ENCODE data around the gene GNG11. TPM values are rescaled to one million over a fixed set of nuclear protein-coding genes. Genes with fewer than 3 reads are reported as not detected.

Gene GNG11
- total RNA-seq, 1 experiment from 2014 or later = not detected

DNA sequence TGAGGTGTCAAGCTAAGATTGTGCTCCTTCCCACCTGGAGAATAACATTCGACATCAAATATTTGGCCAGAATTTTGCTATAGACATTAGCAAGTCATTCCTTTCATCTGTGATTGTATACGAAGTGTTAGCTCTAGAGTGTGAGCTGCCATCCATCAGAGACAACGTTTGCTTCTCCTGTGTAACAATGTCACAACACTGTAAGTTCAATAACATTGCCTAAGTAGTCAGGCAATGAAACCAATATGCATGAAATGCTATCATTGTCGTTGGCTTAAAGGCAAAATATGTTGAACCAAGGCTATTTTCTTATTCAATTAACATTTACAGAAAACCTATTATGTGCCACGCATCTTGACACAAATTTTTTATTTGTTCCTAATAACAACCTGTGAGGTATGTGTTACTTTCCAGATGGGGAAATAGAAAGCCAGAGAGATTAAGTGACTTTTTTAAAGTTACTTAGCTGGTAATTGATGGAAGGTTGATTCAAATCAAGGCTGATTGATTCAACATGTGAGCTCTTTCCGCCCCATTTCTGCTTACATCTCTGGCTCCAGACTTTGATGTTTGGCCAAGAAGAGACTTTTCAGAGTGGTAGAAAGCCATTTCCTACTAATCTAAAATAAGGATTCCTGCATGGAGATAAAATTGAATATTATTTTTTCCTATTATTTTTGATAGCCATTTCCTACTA, 50.6 kb downstream of the GNG11 start:
- H3K4me3 ChIP-seq (ENCODE audit: low read depth, low read length) = no peak overlapping the region
- no TSS peak for BruUV-seq (replicated peaks)
- Mint-ChIP-seq H3K4me1 (ENCODE audit: low read depth, unreplicated experiment) (no peaks in the 10 kb centered on the region), H3K36me3 (ENCODE audit: insufficient read depth, unreplicated experiment) (no peaks in the 10 kb centered on the region), H3K27me3 (ENCODE audit: insufficient read depth, unreplicated experiment) (peaks cover 18% of the 10 kb centered on the region), H3K4me3 (ENCODE audit: unreplicated experiment) (no peak overlapping the region), H3K27ac (ENCODE audit: unreplicated experiment) (no peak overlapping the region), H3K9me3 (ENCODE audit: unreplicated experiment) (no peaks in the 10 kb centered on the region)
- H3K27me3 ChIP-seq (replicated peaks; ENCODE audit: control insufficient read depth, insufficient read depth, low read length) = no peaks in the 10 kb centered on the region
- CTCF ChIA-PET = interaction anchor here (0.7 kb wide), 1 partner anchor 9 kb away, joined by 3 read pairs; no protein-coding TSS in a partner anchor
- intact Hi-C loops (cut with micrococcal nuclease; ENCODE audit: unreplicated experiment) = no loop called here
- no peak for TF ChIP-seq CTCF (IDR thresholded peaks at IDR 0.05; ENCODE audit: insufficient read depth in 1 of 2, low read depth in 1 of 2, low read length in 1 of 2, severe bottlenecking in 1 of 2, unreplicated experiment in 1 of 2)
- no peak for DNase-seq
- H3K9me3 ChIP-seq = no peaks in the 10 kb centered on the region
- no peaks in the 10 kb centered on the region for H3K4me1 ChIP-seq
- no peaks in the 10 kb centered on the region for H3K36me3 ChIP-seq (ENCODE audit: control insufficient read depth, insufficient read depth, low read length)
- POLR2A ChIA-PET = no interaction called here

DNA sequence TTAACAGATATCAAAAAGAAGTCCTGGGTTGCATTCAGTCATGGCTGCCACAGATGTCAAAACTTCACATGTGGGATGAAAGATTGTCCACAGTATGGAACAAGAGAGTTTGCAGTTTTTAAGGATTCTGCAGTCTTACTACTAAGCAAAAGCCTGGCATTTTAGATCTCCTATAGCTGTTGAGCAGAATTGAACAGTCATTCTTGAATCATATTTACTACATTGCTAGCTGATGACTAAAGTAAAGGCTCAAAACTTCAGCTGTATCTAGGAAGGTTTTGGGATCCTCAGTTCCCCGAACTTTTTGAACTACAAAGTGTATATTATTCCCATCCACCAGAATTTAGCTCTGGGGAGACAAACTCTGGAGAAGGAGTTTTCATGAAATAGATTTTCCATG, 51.6 kb downstream of the GNG11 start:
- intact Hi-C loops (cut with micrococcal nuclease; ENCODE audit: unreplicated experiment) = no loop called here
- Mint-ChIP-seq H3K27ac (ENCODE audit: unreplicated experiment) (no peak overlapping the region), H3K4me1 (ENCODE audit: low read depth, unreplicated experiment) (no peaks in the 10 kb centered on the region), H3K27me3 (ENCODE audit: insufficient read depth, unreplicated experiment) (peaks cover 22% of the 10 kb centered on the region), H3K4me3 (ENCODE audit: unreplicated experiment) (no peak overlapping the region), H3K9me3 (ENCODE audit: unreplicated experiment) (no peaks in the 10 kb centered on the region), H3K36me3 (ENCODE audit: insufficient read depth, unreplicated experiment) (no peaks in the 10 kb centered on the region)
- Histone ChIP-seq H3K4me1 (no peaks in the 10 kb centered on the region), H3K27me3 (replicated peaks; ENCODE audit: control insufficient read depth, insufficient read depth, low read length) (no peaks in the 10 kb centered on the region), H3K36me3 (ENCODE audit: control insufficient read depth, insufficient read depth, low read length) (no peaks in the 10 kb centered on the region), H3K4me3 (ENCODE audit: low read depth, low read length) (no peak overlapping the region), H3K9me3 (no peaks in the 10 kb centered on the region)
- CTCF ChIA-PET = no interaction called here
- no peak for TF ChIP-seq CTCF (IDR thresholded peaks at IDR 0.05; ENCODE audit: insufficient read depth in 1 of 2, low read depth in 1 of 2, low read length in 1 of 2, severe bottlenecking in 1 of 2, unreplicated experiment in 1 of 2)
- POLR2A ChIA-PET = no interaction called here
- BruUV-seq (replicated peaks) = no TSS peak
- DNase-seq = no peak

GRCh38 chr7:93977211-93977950, 55.8 kb downstream of the GNG11 start:
- no TSS peak for BruUV-seq (replicated peaks)
- POLR2A ChIA-PET = interaction anchor here (0.6 kb wide), 1 partner anchor 39 kb away, joined by 9 read pairs; no protein-coding TSS in a partner anchor
- H3K4me1 ChIP-seq = no peaks in the 10 kb centered on the region
- intact Hi-C loops (cut with micrococcal nuclease; ENCODE audit: unreplicated experiment) = no loop called here
- H3K36me3 Mint-ChIP-seq (ENCODE audit: insufficient read depth, unreplicated experiment) = no peaks in the 10 kb centered on the region
- no peaks in the 10 kb centered on the region for H3K9me3 Mint-ChIP-seq (ENCODE audit: unreplicated experiment)
- no peaks in the 10 kb centered on the region for H3K9me3 ChIP-seq
- no peaks in the 10 kb centered on the region for H3K4me1 Mint-ChIP-seq (ENCODE audit: low read depth, unreplicated experiment)
- H3K27me3 ChIP-seq (replicated peaks; ENCODE audit: control insufficient read depth, insufficient read depth, low read length) = no peaks in the 10 kb centered on the region
- H3K27me3 Mint-ChIP-seq (ENCODE audit: insufficient read depth, unreplicated experiment) = peaks cover 18% of the 10 kb centered on the region
- no peak overlapping the region for H3K27ac Mint-ChIP-seq (ENCODE audit: unreplicated experiment)
- H3K4me3 Mint-ChIP-seq (ENCODE audit: unreplicated experiment) = no peak overlapping the region
- TF ChIP-seq CTCF (IDR thresholded peaks at IDR 0.05; ENCODE audit: insufficient read depth in 1 of 2, low read depth in 1 of 2, low read length in 1 of 2, severe bottlenecking in 1 of 2, unreplicated experiment in 1 of 2) = no peak
- no peak for DNase-seq
- H3K36me3 ChIP-seq (ENCODE audit: control insufficient read depth, insufficient read depth, low read length) = no peaks in the 10 kb centered on the region
- CTCF ChIA-PET = no interaction called here
- no peak overlapping the region for H3K4me3 ChIP-seq (ENCODE audit: low read depth, low read length)

Other genes starting within 250 kb of the GNG11 start
- not detected in 2 replicates for gene TFPI2, start 31.0 kb upstream of the GNG11 start, total RNA-seq (2022)
- gene GNGT1, start 15.2 kb upstream of the GNG11 start, total RNA-seq (2022) = 0.54 and 0.97 TPM in 2 replicates
- 19.9 TPM in 2 replicates for gene BET1, start 82.6 kb downstream of the GNG11 start, total RNA-seq (2022)